Gastroesophageal sphincter (tissue), 3 donors: Measurements from ENCODE around the gene MCC.

ENCODE experiments used
- POLR2A ChIP-seq, 2 donors: fragments of 450-650 bp; IDR thresholded peaks; one replicate each; pipeline ENCODE4 v1.6.1; 2017; ENCODE audit warnings: antibody characterized with exemption in 2 of 2, mild to moderate bottlenecking in 2 of 2, moderate library complexity in 1 of 2
- TF ChIP-seq, protein P1 (sequence below), 4 experiments: fragments of 200-600 bp in 2 of 4; fragments of 450-650 bp in 2 of 4; sonication (generic) in 1 of 4; IDR thresholded peaks; one replicate each; pipeline ENCODE4 v1.5.1; 2017 to 2019; ENCODE audit warnings: antibody characterized with exemption in 4 of 4, mild to moderate bottlenecking in 2 of 4, moderate library complexity in 2 of 4

DNA sequence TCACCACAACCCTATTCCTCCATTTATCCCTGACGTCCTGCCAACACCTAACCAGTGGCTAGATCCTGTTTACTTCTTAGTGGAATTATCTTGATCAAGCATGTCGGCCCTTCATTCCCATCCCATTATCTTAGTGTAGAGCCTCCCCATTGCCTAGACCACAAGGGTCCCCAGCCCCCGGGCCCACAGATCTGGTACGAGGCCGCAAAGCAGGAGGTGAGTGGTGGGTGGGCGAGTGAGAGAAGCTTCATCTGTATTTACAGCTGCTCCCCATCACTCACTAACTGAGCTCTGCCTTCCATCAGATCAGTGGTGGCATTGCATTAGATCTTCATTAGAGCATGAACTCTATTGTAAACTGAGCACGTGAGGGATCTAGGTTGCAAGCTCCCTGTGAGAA lies 236.2 kb downstream of the MCC start:
- TF ChIP-seq, protein P1, sequence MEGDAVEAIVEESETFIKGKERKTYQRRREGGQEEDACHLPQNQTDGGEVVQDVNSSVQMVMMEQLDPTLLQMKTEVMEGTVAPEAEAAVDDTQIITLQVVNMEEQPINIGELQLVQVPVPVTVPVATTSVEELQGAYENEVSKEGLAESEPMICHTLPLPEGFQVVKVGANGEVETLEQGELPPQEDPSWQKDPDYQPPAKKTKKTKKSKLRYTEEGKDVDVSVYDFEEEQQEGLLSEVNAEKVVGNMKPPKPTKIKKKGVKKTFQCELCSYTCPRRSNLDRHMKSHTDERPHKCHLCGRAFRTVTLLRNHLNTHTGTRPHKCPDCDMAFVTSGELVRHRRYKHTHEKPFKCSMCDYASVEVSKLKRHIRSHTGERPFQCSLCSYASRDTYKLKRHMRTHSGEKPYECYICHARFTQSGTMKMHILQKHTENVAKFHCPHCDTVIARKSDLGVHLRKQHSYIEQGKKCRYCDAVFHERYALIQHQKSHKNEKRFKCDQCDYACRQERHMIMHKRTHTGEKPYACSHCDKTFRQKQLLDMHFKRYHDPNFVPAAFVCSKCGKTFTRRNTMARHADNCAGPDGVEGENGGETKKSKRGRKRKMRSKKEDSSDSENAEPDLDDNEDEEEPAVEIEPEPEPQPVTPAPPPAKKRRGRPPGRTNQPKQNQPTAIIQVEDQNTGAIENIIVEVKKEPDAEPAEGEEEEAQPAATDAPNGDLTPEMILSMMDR (IDR thresholded peaks at IDR 0.05) = no peak
- TF ChIP-seq POLR2A (IDR thresholded peaks at IDR 0.05) = no peak
